Measurements from ENCODE around the gene TWF2. TPM values are rescaled to one million over a fixed set of nuclear protein-coding genes. Genes with fewer than 3 reads are reported as not detected.
A peak's percentile ranks its signal among the peaks of the same experiment; 100 is the strongest.

Gene TWF2
- polyA plus RNA-seq, 2 of the 4 experiments (the other 2 are of a cell fraction) = 36.8 to 53.6 TPM

DNA sequence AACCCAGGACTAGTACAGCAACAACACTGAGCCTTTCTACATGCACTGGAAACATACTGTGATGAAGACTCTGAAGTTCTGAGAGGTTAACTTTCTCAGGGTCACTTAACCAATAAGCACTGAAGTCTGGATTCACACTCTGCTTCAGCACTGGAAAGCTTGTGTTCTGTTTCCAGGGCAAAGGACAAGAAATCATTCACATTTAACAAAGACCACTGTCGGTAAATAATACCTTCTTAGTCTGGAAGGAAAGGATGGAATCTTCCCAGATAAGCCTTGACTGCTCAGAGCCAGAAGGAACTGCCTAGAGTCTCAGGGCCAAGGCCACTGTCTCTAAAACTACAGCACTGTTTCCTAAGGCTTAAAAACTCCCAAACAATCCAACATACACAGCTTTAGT lies 44.3 kb upstream of the TWF2 start:
- peaks cover 58% of the 10 kb centered on the region for H3K4me1 ChIP-seq
- TF ChIP-seq EHMT2 (IDR thresholded peaks at IDR 0.05; ENCODE audit: low read depth) = no peak
- no peak for TF ChIP-seq SREBF2 (IDR thresholded peaks at IDR 0.05)
- no peak for TF ChIP-seq POLR2A (IDR thresholded peaks at IDR 0.05; ENCODE audit: low read length)
- no peak for TF ChIP-seq RNF2 (IDR thresholded peaks at IDR 0.05; ENCODE audit: borderline replicate concordance, low read depth)
- no peak for TF ChIP-seq NPAS2 (CRISPR knock-in tag; IDR thresholded peaks at IDR 0.05; ENCODE audit: borderline replicate concordance)
- TF ChIP-seq RFX5 (IDR thresholded peaks at IDR 0.05) = no peak
- no peak for TF ChIP-seq FOXS1 (CRISPR knock-in tag; IDR thresholded peaks at IDR 0.05)
- no peak for TF ChIP-seq HEYL (CRISPR knock-in tag; IDR thresholded peaks at IDR 0.05)
- TF ChIP-seq, protein P1, sequence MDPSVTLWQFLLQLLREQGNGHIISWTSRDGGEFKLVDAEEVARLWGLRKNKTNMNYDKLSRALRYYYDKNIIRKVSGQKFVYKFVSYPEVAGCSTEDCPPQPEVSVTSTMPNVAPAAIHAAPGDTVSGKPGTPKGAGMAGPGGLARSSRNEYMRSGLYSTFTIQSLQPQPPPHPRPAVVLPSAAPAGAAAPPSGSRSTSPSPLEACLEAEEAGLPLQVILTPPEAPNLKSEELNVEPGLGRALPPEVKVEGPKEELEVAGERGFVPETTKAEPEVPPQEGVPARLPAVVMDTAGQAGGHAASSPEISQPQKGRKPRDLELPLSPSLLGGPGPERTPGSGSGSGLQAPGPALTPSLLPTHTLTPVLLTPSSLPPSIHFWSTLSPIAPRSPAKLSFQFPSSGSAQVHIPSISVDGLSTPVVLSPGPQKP (IDR thresholded peaks at IDR 0.05; ENCODE audit: low read depth, low read length) = no peak
- TF ChIP-seq NR3C1 (IDR thresholded peaks at IDR 0.05) = no peak
- TF ChIP-seq KDM1A (IDR thresholded peaks at IDR 0.05; ENCODE audit: low read depth) = no peak
- TF ChIP-seq, protein P2, sequence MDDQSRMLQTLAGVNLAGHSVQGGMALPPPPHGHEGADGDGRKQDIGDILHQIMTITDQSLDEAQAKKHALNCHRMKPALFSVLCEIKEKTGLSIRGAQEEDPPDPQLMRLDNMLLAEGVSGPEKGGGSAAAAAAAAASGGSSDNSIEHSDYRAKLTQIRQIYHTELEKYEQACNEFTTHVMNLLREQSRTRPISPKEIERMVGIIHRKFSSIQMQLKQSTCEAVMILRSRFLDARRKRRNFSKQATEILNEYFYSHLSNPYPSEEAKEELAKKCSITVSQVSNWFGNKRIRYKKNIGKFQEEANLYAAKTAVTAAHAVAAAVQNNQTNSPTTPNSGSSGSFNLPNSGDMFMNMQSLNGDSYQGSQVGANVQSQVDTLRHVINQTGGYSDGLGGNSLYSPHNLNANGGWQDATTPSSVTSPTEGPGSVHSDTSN (IDR thresholded peaks at IDR 0.05) = no peak
- no peak for TF ChIP-seq FOSL2 (IDR thresholded peaks at IDR 0.05)
- no peak for TF ChIP-seq FOSL2 (CRISPR knock-in tag; IDR thresholded peaks at IDR 0.05)
- TF ChIP-seq POLR2AphosphoS2 (conservative IDR thresholded peaks at IDR 0.05; ENCODE audit: low read length) = no peak
- TF ChIP-seq RARB (CRISPR knock-in tag; IDR thresholded peaks at IDR 0.05) = no peak
- TF ChIP-seq TP53 (CRISPR knock-in tag; IDR thresholded peaks at IDR 0.05) = no peak
- no peak for TF ChIP-seq ZFP36 (IDR thresholded peaks at IDR 0.05; ENCODE audit: borderline replicate concordance, partially characterized antibody)
- ATAC-seq (no peak), FAIRE-seq (no peak), DNase-seq (ENCODE audit: low read depth in 1 of 2, low spot score in 1 of 2) (no peak)
- CTCF ChIA-PET = interaction anchor here (0.9 to 2.8 kb wide), 5 partner anchors 8 to 56 kb away, joined by 3 to 8 read pairs (median 4); no protein-coding TSS in a partner anchor
- H3K4me3 ChIP-seq = no peak overlapping the region
- WGBS (ENCODE audit: missing lambda C conversion rate) = 8% methylated on average over 1 of the region's 1 CpG
- POLR2A ChIA-PET = no interaction called here
- H3K4me2 ChIP-seq = no peak overlapping the region
- no peaks in the 10 kb centered on the region for H3K9me3 ChIP-seq
- peak overlapping the region in 1 of 2 experiments; percentile 65; a peak in 3 of 6 replicates for H3K27ac ChIP-seq

DNA sequence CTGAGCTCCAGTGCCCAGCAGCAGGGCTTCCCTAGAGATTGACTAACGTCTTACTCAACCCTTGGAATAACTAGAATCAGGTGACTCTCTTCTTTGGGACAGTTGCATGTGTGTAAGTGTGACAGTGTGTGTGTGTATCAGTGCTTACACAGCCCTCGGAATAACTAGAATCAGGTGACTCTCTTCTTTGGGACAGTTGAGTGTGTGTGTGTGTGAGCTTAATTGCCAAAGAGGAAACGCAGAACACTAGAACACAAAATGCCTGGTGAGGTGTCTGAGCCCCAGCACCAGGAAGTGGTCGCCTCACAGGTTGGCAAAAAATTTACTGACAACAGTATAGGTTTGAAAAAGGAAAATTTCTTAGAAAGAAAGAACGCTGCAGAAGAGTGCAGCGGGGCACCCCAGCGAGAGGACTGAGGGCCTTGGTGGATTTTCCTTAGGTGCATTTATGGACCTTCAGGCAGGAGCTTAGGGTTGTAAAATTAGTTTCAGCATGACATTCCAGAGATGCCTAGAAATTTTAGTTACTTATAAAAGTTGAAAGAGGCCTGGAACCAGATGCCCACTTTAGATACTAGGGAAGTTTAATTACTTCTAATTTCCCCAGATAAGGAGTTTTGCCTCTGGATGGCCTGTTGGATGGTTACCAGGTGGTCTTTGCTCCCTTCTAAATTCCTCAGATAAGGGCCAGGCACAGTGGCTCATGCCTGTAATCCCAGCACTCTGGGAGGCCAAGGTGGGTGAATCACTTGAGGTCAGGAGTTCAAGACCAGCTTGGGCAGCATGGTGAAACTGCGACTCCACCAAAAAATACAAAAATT lies 43.2 kb upstream of the TWF2 start:
- peak overlapping the region; percentile 31 to 65; a peak in 4 of 6 replicates for H3K27ac ChIP-seq
- WGBS (ENCODE audit: missing lambda C conversion rate) = 64% methylated on average over 8 of the region's 8 CpGs
- no peaks in the 10 kb centered on the region for H3K9me3 ChIP-seq
- no peak for FAIRE-seq
- no peak for ATAC-seq
- no peak for TF ChIP-seq NFE2L2 (conservative IDR thresholded peaks at IDR 0.05; ENCODE audit: low read length)
- TF ChIP-seq, protein P3, sequence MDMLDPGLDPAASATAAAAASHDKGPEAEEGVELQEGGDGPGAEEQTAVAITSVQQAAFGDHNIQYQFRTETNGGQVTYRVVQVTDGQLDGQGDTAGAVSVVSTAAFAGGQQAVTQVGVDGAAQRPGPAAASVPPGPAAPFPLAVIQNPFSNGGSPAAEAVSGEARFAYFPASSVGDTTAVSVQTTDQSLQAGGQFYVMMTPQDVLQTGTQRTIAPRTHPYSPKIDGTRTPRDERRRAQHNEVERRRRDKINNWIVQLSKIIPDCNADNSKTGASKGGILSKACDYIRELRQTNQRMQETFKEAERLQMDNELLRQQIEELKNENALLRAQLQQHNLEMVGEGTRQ (IDR thresholded peaks at IDR 0.05) = no peak
- no peak for TF ChIP-seq CBX8 (IDR thresholded peaks at IDR 0.05)
- TF ChIP-seq TP53 (CRISPR knock-in tag; IDR thresholded peaks at IDR 0.05) = no peak
- TF ChIP-seq ZNF302 (CRISPR knock-in tag; IDR thresholded peaks at IDR 0.05) = no peak
- TF ChIP-seq SMC3 (IDR thresholded peaks at IDR 0.05) = no peak
- CTCF ChIA-PET = interaction anchor here (1.3 to 2.8 kb wide), 5 partner anchors 10 to 57 kb away, joined by 3 to 12 read pairs (median 5); no protein-coding TSS in a partner anchor
- 0 out of 3 replicates have a peak overlapping the region, but pooled peaks have one; percentile 21 for H3K4me2 ChIP-seq
- no peak overlapping the region for H3K4me3 ChIP-seq
- peaks cover 58% of the 10 kb centered on the region for H3K4me1 ChIP-seq
- DNase-seq (ENCODE audit: low read depth in 1 of 2, low spot score in 1 of 2) = no peak
- POLR2A ChIA-PET = no interaction called here

Measured in A549 (cell line).